ENCODE data around the gene DENND1A. TPM values are rescaled to one million over a fixed set of nuclear protein-coding genes. Genes with fewer than 3 reads are reported as not detected.
A peak's percentile ranks its signal among the peaks of the same experiment; 100 is the strongest.

DENND1A gene
- total and polyA plus RNA-seq, 2 of the 13 experiments (the other 11 are each of a cell fraction or from before 2014, with no cell fraction given) = 14.8 to 30.1 TPM

DNA sequence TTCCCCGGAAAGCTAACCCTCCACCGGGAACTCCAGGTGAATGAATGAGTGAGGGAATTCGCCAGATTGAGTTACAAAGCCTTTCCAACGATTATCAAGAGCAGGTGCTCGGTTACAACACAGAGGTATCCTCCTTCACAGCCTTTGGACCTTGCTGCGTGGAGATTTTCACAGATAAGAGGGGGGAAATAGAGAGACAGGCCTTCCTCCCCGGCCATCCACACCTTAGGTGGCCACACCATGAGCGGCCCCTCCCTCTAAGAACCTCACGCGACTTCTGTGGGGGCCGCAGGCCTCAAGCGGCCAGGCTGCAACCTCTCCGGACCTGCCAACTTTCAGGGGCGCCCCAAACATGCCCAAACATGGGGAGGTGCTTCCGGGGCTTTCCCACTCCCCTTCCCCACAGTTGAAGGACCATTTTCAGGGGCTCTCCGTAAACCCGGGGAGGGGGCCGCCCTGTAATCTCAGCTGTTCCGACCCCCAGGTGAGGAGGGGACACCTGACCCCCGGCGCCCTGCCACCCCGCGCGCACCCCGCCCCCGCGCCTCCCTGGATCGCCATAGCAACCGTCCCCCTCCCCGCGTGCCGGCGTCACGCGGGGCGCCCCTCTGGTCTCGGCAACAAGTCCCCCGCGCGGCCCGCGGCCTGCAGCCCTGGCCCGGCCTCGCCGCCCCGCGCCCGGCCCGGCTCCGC, 603 bp downstream of the DENND1A start (continued):
- TF ChIP-seq, protein P1, sequence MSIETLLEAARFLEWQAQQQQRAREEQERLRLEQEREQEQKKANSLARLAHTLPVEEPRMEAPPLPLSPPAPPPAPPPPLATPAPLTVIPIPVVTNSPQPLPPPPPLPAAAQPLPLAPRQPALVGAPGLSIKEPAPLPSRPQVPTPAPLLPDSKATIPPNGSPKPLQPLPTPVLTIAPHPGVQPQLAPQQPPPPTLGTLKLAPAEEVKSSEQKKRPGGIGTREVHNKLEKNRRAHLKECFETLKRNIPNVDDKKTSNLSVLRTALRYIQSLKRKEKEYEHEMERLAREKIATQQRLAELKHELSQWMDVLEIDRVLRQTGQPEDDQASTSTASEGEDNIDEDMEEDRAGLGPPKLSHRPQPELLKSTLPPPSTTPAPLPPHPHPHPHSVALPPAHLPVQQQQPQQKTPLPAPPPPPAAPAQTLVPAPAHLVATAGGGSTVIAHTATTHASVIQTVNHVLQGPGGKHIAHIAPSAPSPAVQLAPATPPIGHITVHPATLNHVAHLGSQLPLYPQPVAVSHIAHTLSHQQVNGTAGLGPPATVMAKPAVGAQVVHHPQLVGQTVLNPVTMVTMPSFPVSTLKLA (IDR thresholded peaks at IDR 0.05) = no peak
- TF ChIP-seq ZSCAN9 (CRISPR knock-in tag; IDR thresholded peaks at IDR 0.05; ENCODE audit: borderline replicate concordance) (0 out of 2 replicates have a peak, but pooled peaks have one; percentile 58), IKZF4 (CRISPR knock-in tag; IDR thresholded peaks at IDR 0.05; ENCODE audit: borderline replicate concordance, low read depth, not compliant biosample characterization) (no peak), ZNF558 (CRISPR knock-in tag; IDR thresholded peaks at IDR 0.05; ENCODE audit: borderline replicate concordance) (no peak), ZFP36L1 (CRISPR knock-in tag; IDR thresholded peaks at IDR 0.05) (no peak), ZNF20 (CRISPR knock-in tag; IDR thresholded peaks at IDR 0.05) (no peak), CEBPB (IDR thresholded peaks at IDR 0.05; ENCODE audit: borderline replicate concordance, low read depth, low read length) (peak; percentile 25; the same call in 1 of the 2 replicates), RXRB (CRISPR knock-in tag; IDR thresholded peaks at IDR 0.05; ENCODE audit: borderline replicate concordance) (no peak), SOX13 (IDR thresholded peaks at IDR 0.05) (no peak), SOX13 (CRISPR knock-in tag; conservative IDR thresholded peaks at IDR 0.05 in 1 of 2, IDR thresholded peaks at IDR 0.05 in 1 of 2) (peak in 1 of 2 experiments; percentile 12; a peak in 1 of 4 replicates), PTBP1 (IDR thresholded peaks at IDR 0.05; ENCODE audit: low read depth, low read length, poor library complexity, severe bottlenecking) (no peak)
- TF ChIP-seq, protein P2, sequence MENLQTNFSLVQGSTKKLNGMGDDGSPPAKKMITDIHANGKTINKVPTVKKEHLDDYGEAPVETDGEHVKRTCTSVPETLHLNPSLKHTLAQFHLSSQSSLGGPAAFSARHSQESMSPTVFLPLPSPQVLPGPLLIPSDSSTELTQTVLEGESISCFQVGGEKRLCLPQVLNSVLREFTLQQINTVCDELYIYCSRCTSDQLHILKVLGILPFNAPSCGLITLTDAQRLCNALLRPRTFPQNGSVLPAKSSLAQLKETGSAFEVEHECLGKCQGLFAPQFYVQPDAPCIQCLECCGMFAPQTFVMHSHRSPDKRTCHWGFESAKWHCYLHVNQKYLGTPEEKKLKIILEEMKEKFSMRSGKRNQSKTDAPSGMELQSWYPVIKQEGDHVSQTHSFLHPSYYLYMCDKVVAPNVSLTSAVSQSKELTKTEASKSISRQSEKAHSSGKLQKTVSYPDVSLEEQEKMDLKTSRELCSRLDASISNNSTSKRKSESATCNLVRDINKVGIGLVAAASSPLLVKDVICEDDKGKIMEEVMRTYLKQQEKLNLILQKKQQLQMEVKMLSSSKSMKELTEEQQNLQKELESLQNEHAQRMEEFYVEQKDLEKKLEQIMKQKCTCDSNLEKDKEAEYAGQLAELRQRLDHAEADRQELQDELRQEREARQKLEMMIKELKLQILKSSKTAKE (CRISPR knock-in tag; IDR thresholded peaks at IDR 0.05; ENCODE audit: borderline replicate concordance) = no peak
- TF ChIP-seq, protein P3, sequence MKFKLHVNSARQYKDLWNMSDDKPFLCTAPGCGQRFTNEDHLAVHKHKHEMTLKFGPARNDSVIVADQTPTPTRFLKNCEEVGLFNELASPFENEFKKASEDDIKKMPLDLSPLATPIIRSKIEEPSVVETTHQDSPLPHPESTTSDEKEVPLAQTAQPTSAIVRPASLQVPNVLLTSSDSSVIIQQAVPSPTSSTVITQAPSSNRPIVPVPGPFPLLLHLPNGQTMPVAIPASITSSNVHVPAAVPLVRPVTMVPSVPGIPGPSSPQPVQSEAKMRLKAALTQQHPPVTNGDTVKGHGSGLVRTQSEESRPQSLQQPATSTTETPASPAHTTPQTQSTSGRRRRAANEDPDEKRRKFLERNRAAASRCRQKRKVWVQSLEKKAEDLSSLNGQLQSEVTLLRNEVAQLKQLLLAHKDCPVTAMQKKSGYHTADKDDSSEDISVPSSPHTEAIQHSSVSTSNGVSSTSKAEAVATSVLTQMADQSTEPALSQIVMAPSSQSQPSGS (CRISPR knock-in tag; IDR thresholded peaks at IDR 0.05) = no peak
- TF ChIP-seq, protein P4, sequence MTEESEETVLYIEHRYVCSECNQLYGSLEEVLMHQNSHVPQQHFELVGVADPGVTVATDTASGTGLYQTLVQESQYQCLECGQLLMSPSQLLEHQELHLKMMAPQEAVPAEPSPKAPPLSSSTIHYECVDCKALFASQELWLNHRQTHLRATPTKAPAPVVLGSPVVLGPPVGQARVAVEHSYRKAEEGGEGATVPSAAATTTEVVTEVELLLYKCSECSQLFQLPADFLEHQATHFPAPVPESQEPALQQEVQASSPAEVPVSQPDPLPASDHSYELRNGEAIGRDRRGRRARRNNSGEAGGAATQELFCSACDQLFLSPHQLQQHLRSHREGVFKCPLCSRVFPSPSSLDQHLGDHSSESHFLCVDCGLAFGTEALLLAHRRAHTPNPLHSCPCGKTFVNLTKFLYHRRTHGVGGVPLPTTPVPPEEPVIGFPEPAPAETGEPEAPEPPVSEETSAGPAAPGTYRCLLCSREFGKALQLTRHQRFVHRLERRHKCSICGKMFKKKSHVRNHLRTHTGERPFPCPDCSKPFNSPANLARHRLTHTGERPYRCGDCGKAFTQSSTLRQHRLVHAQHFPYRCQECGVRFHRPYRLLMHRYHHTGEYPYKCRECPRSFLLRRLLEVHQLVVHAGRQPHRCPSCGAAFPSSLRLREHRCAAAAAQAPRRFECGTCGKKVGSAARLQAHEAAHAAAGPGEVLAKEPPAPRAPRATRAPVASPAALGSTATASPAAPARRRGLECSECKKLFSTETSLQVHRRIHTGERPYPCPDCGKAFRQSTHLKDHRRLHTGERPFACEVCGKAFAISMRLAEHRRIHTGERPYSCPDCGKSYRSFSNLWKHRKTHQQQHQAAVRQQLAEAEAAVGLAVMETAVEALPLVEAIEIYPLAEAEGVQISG (CRISPR knock-in tag; IDR thresholded peaks at IDR 0.05) = 0 out of 2 replicates have a peak, but pooled peaks have one; percentile 8
- TF ChIP-seq, protein P5, sequence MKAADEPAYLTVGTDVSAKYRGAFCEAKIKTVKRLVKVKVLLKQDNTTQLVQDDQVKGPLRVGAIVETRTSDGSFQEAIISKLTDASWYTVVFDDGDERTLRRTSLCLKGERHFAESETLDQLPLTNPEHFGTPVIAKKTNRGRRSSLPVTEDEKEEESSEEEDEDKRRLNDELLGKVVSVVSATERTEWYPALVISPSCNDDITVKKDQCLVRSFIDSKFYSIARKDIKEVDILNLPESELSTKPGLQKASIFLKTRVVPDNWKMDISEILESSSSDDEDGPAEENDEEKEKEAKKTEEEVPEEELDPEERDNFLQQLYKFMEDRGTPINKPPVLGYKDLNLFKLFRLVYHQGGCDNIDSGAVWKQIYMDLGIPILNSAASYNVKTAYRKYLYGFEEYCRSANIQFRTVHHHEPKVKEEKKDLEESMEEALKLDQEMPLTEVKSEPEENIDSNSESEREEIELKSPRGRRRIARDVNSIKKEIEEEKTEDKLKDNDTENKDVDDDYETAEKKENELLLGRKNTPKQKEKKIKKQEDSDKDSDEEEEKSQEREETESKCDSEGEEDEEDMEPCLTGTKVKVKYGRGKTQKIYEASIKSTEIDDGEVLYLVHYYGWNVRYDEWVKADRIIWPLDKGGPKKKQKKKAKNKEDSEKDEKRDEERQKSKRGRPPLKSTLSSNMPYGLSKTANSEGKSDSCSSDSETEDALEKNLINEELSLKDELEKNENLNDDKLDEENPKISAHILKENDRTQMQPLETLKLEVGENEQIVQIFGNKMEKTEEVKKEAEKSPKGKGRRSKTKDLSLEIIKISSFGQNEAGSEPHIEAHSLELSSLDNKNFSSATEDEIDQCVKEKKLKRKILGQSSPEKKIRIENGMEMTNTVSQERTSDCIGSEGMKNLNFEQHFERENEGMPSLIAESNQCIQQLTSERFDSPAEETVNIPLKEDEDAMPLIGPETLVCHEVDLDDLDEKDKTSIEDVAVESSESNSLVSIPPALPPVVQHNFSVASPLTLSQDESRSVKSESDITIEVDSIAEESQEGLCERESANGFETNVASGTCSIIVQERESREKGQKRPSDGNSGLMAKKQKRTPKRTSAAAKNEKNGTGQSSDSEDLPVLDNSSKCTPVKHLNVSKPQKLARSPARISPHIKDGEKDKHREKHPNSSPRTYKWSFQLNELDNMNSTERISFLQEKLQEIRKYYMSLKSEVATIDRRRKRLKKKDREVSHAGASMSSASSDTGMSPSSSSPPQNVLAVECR (CRISPR knock-in tag; IDR thresholded peaks at IDR 0.05; ENCODE audit: borderline replicate concordance) = 0 out of 2 replicates have a peak, but pooled peaks have one; percentile 10
